Kidney tubule cell (primary cell): ENCODE results near the gene CCDC187.

Experiments
- DNase-seq: peaks from one replicate; pipeline ENCODE4 v3.0.0-alpha.2; 2018; ENCODE audit warnings: low spot score

The CCDC187 gene

GRCh38 chr9:136283291-136284235, 20.3 kb downstream of the CCDC187 start:
- DNase-seq = peak; percentile 78

- no peak for DNase-seq
These were observed 21.5 kb downstream of the CCDC187 start for GRCh38 chr9:136282272-136282861.

DNA sequence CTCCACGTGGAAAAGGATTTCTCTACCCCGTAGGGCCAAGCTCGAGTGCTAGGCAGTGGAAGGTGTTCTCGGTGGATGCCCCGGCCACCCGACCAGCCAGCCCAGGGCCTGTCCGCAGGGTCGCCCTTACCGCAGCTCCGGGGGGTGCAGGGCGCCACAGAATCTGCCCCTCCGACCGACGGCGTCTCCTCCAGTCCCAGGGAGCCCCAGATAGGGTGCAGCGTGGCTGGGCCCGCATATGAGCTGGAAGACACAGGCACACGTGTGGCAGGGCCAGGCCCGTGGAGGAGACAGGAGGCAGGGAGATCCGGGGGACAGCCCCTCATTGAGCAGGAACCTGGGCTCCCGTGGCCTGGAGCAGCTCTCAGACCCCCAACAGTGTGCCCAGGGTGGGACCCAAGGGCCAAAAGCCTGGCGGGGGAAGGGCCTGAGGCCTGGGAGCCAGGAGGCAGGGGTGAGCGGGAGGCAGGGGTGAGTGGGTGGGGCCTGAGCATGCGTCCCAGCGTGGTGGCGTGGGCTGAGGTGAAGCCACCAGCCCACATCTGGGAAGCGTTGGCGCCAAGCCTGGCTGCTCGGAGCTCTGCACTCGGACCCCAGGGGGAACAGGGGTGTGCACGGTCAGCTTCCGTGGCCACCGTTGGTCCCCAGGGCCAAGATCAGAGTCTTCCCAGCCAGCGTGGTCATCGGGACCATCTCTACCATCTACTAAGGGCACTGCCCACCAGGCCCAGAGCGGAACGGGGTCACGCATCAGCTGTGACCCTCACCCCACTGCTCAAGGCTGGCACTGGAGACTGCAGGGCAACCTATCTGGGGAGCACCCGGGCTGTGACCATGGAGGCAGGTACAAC, 22.2 kb downstream of the CCDC187 start:
- DNase-seq = no peak

- no peak for DNase-seq
These were observed 23.2 kb downstream of the CCDC187 start for GRCh38 chr9:136280535-136281315.

- DNase-seq = no peak
These were observed 24.4 kb downstream of the CCDC187 start for GRCh38 chr9:136279471-136279870.

GRCh38 chr9:136278894-136279293, 25.0 kb downstream of the CCDC187 start:
- DNase-seq = no peak

DNA sequence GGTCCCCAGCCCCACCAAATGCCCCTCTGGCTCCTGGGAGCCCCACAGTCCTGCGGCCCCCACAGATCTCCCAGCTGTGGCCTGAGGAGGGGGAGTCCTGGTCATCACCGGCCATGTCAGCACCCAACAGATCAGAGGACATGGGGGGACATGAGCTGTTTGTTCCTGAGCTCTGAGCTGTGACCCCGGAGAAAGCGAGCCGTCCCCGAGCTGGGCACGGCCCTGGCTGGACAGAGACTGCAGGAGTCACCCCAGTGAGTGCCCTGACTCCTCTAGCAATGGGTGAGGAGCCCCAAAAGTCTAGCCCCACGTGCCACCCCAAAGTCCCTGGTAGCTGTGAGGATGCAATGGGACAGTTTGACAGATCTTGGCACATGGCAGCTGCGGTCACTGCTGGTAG, 25.7 kb downstream of the CCDC187 start:
- no peak for DNase-seq

- no peak for DNase-seq
These were observed 26.1 kb downstream of the CCDC187 start for GRCh38 chr9:136277746-136278145.

DNA sequence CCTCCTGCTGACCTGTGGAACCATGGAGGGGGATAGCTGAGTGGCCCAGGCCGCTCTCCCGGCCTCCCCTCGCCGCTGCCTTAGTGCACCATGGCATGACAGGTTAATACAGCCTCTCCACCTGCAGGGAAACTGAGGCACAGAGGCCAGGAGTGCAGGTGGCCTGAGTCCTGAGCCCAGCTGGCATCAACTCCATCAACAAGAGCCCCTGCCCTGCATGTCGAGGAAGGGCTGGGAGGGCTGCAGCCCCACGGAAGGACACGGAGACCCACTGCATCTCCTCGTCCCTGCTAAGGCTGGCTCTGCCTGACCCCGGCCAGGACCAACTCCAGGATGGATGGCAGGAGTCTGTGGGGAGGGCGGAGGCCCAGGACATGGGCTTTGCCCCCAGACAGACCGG, 27.2 kb downstream of the CCDC187 start:
- no peak for DNase-seq

DNA sequence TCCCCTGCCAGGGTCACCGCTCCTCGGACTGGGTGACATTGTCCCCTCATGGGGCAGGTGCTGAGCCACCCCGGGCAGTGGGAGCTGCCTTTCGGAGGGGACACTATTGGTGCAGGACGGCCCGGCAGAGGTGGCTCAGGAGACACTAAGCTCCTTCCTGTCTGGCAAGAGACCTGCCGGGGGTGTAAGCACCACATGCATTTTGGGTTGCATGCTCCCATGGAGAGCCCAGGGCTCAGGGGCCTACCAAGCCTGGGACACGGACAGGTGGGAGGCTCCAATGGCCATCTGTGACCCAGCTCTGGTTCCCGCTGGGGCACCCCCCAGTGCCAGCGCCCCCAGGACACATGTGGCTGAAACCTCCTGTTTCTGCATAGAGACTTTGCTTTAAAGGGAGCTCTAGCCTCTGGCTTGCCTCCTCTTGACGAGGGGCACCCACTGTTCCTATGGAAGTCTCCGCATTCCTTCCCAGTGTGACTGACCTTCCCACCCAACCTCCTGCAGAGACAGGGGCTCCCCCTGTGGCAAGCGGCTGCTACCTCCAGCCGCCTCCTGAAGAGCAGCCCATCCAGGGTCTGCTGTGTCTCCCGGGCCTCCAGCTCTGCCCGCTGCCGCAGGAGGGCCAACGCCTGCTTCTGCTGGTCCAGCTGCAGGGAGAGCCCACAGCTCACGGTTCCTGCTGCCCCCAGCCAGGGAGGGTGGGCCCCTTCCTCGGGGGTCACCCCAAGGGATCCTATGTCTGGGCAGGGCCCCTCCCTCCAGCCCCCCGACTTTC, 28.1 kb downstream of the CCDC187 start:
- DNase-seq = peak; percentile 5

GRCh38 chr9:136274786-136275654, 28.9 kb downstream of the CCDC187 start:
- DNase-seq = no peak

DNA sequence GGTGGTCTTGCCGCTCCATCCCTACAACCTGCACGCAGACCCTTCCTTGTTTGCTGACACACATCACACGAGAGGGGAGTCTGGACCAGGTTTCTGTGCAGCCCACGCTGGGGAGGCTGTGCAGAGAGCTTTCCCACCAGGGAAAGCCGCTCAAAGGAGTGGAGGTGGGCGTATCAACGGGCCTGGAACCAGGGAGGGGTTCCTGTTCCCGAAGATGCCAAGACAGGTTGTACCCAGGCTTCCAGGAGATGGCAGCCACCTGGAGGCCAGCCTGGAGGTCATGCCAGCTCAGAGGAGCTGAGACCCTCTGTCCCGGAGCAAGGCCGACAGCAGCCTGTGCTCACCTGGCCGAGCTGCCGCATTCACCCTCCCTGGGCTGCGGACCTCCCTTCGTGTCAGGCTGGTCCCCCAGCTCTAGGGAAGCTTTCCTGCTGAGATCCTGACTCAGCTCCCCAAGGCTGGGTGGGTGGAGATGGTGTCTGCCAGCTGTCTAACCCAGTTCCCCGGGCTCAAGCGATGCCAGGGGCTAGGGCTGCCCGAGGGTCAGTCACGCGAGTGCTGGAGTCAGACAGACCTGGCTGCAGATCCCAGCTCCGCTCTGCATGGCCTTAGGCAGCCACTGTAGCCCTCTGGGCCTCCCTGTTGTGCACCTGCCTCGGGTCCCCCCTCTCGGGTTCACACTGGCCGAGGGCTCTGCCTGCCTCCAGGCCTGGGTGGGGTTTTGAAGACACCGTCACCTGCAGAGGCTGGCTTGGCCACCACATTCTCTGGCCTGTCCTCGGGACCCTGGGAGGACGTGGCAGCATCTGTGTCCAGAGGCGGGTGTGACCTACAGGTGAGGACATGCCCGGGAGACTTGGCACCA, 29.7 kb downstream of the CCDC187 start:
- DNase-seq = no peak

DNA sequence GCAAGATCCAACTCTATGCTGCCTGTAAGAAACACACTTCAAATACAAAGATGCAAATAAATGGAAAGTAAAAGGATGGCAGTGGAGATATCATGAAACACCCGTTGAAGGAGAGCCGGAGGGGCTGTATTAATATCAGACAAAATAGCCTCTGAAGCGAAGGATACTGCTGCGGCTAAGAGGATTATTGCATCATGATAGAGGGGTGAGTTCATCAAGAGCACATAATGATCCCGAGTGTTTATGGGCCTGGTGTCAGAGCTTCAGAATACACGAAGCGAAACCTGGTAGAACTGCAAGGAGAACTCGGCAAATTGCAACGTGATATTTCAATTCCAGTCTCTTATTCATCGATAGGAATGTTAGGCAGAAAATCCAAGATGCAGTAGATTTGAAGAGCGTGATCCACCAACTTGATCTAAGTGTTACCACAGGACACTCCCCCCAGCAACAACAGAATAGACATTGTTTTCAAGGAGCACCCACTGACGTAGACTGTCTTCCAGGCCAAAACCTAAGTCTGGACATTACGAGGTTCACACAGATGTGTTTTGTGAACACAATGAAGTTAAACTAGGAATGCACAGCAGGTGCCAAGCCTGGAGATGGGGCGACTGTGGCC, 30.5 kb downstream of the CCDC187 start:
- no peak for DNase-seq

- DNase-seq = no peak
These were observed 33.7 kb downstream of the CCDC187 start for GRCh38 chr9:136270173-136270705.

- no peak for DNase-seq
These were observed 35.2 kb downstream of the CCDC187 start for GRCh38 chr9:136268735-136269134.

- DNase-seq = no peak
These were observed 35.6 kb downstream of the CCDC187 start for GRCh38 chr9:136268318-136268717.

DNA sequence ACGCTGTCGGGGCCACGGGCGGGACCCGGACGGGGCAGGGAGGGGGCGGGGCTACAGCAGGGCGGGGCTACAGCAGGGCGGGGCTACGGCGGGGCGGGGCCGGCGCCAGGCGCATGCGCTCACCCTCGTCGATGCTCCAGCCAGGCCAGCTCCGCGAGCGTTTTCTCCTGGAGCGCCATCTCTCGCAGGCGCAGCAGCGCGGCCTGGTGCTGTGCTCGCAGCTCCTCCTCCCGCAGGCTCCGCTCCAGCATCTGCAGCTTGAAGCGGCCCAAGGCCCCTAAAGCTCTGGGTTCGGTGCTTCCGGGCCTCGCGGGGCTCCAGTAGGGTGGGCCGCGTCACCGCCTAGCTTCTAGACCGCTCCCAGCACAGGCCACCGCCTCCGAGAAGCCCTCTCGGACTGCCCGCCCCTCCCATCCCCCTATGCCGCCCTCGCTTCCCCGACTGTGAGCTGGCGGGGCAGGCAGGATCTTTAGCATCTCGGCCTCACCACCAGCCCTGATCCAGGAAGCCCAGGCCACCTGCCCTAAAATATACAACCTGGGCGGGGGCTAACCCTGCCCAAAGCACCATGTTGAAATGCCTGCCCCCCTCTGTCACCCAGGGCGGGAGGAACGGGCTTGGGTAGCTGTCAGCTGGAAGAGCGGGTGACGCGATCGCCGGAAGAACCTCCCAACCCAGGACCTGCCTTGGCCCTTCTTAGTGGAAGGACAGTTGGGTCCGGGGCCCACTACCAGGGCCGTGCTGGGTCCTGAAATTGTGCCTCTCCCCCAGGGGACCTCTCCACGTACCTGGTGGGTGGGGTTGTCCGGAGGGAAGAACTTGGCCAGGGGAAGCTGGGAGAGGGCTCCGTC, 36.4 kb downstream of the CCDC187 start:
- peak; percentile 73 for DNase-seq
